ENCODE data around the gene LPCAT1. TPM values are rescaled to one million over a fixed set of nuclear protein-coding genes. Genes with fewer than 3 reads are reported as not detected.

The LPCAT1 gene
- total and polyA plus RNA-seq, 3 donors from 2014 or later, result 21.1 to 27.1 (median 23.9) TPM

- no peak for TF ChIP-seq POLR2A (IDR thresholded peaks at IDR 0.05)
- TF ChIP-seq, protein P1, sequence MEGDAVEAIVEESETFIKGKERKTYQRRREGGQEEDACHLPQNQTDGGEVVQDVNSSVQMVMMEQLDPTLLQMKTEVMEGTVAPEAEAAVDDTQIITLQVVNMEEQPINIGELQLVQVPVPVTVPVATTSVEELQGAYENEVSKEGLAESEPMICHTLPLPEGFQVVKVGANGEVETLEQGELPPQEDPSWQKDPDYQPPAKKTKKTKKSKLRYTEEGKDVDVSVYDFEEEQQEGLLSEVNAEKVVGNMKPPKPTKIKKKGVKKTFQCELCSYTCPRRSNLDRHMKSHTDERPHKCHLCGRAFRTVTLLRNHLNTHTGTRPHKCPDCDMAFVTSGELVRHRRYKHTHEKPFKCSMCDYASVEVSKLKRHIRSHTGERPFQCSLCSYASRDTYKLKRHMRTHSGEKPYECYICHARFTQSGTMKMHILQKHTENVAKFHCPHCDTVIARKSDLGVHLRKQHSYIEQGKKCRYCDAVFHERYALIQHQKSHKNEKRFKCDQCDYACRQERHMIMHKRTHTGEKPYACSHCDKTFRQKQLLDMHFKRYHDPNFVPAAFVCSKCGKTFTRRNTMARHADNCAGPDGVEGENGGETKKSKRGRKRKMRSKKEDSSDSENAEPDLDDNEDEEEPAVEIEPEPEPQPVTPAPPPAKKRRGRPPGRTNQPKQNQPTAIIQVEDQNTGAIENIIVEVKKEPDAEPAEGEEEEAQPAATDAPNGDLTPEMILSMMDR (IDR thresholded peaks at IDR 0.05), result no peak
- no peak for DNase-seq
- Histone ChIP-seq H3K27ac (no peak overlapping the region), H3K36me3 (ENCODE audit: low read depth, missing control alignments) (no peaks in the 10 kb centered on the region), H3K9me3 (no peaks in the 10 kb centered on the region), H3K4me1 (no peaks in the 10 kb centered on the region), H3K27me3 (no peaks in the 10 kb centered on the region), H3K4me3 (no peak overlapping the region)
- 56 to 63% methylated on average over 11 of the region's 11 CpGs for WGBS, 2 donors
- intact Hi-C loops (cut with DNase I; ENCODE audit: low total_unique reads), result no loop called here
Measured at GRCh38 chr5:1437226-1437829, 86.4 kb downstream of the LPCAT1 start.

DNA sequence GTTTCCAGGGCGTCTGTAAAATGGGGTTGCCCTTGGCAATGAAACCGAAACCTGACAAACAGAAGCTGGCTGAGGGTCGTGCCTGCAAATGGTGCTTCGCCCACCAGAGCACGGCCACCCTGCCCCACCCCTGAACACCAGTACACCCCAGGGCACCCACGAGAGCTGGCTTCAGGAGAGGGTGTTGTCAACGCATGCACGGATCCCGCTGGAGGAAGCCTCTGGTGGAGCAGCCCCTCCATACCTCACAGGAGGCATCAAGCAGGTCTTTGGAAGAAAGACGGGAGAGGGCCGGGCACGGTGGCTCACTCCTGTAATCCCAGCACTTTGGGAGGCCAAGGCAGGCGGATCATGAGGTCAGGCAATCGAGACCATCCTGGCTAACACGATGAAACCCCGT, 87.1 kb downstream of the LPCAT1 start:
- intact Hi-C loops (cut with DNase I; ENCODE audit: low total_unique reads), result no loop called here
- no peak overlapping the region for H3K27ac ChIP-seq
- no peaks in the 10 kb centered on the region for H3K9me3 ChIP-seq
- WGBS, 2 donors, result 90 to 93% methylated on average over 16 of the region's 16 CpGs
- no peaks in the 10 kb centered on the region for H3K36me3 ChIP-seq (ENCODE audit: low read depth, missing control alignments)
- TF ChIP-seq POLR2A (IDR thresholded peaks at IDR 0.05), result no peak
- TF ChIP-seq, protein P1 (IDR thresholded peaks at IDR 0.05), result no peak
- no peaks in the 10 kb centered on the region for H3K27me3 ChIP-seq
- DNase-seq, result no peak
- H3K4me1 ChIP-seq, result no peaks in the 10 kb centered on the region
- no peak overlapping the region for H3K4me3 ChIP-seq

GRCh38 chr5:1436036-1436435, 87.7 kb downstream of the LPCAT1 start:
- Histone ChIP-seq H3K9me3 (no peaks in the 10 kb centered on the region), H3K27me3 (no peaks in the 10 kb centered on the region), H3K4me1 (no peaks in the 10 kb centered on the region), H3K36me3 (ENCODE audit: low read depth, missing control alignments) (no peaks in the 10 kb centered on the region), H3K27ac (no peak overlapping the region), H3K4me3 (no peak overlapping the region)
- no peak for DNase-seq
- intact Hi-C loops (cut with DNase I; ENCODE audit: low total_unique reads), result no loop called here
- no peak for TF ChIP-seq POLR2A (IDR thresholded peaks at IDR 0.05)
- WGBS, 2 donors, result 90 to 91% methylated on average over 6 to 10 of the region's 10 CpGs

- no peak for DNase-seq
- intact Hi-C loops (cut with DNase I; ENCODE audit: low total_unique reads), result no loop called here
- Histone ChIP-seq H3K27me3 (no peaks in the 10 kb centered on the region), H3K27ac (no peak overlapping the region), H3K4me1 (no peaks in the 10 kb centered on the region), H3K36me3 (ENCODE audit: low read depth, missing control alignments) (no peaks in the 10 kb centered on the region), H3K4me3 (no peak overlapping the region), H3K9me3 (no peaks in the 10 kb centered on the region)
- 84 to 93% methylated on average over 2 of the region's 2 CpGs for WGBS, 2 donors
- TF ChIP-seq POLR2A (IDR thresholded peaks at IDR 0.05), result no peak
- TF ChIP-seq, protein P1 (IDR thresholded peaks at IDR 0.05), result no peak
Measured at GRCh38 chr5:1435369-1435768, 88.4 kb downstream of the LPCAT1 start.

DNA sequence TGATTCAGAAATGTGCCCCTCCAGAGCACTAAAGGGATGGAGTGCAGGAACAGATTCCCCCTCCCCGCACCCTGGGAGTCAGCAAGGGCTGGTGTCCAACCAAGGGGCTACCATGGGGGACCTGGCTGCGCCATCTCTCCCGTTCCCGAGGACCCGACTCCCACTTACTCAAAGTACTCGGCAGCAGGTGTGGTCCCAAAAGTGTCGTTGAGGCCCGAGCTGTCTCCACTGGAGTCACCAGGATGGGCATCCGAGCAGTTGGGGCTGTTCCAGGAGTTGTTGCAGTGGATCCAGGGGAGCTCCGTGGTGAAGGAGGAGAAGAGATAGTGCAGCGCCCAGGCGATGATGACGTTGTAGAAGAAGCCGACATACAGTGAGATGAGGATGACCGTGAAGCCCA, 91.5 kb downstream of the LPCAT1 start:
- H3K4me1 ChIP-seq, result no peaks in the 10 kb centered on the region
- DNase-seq, result no peak
- TF ChIP-seq POLR2A (IDR thresholded peaks at IDR 0.05), result no peak
- TF ChIP-seq, protein P1 (IDR thresholded peaks at IDR 0.05), result no peak
- H3K36me3 ChIP-seq (ENCODE audit: low read depth, missing control alignments), result no peaks in the 10 kb centered on the region
- 95 to 96% methylated on average over 13 to 15 of the region's 15 CpGs for WGBS, 2 donors
- H3K9me3 ChIP-seq, result no peaks in the 10 kb centered on the region
- H3K27ac ChIP-seq, result no peak overlapping the region
- intact Hi-C loops (cut with DNase I; ENCODE audit: low total_unique reads), result no loop called here
- no peak overlapping the region for H3K4me3 ChIP-seq
- no peaks in the 10 kb centered on the region for H3K27me3 ChIP-seq

All from testis (tissue), 3 donors.